ENCODE results near the gene RCOR3.

GRCh38 chr1:211318576-211319280 is 59.6 kb downstream of the RCOR3 start:
- TF ChIP-seq, protein P1, sequence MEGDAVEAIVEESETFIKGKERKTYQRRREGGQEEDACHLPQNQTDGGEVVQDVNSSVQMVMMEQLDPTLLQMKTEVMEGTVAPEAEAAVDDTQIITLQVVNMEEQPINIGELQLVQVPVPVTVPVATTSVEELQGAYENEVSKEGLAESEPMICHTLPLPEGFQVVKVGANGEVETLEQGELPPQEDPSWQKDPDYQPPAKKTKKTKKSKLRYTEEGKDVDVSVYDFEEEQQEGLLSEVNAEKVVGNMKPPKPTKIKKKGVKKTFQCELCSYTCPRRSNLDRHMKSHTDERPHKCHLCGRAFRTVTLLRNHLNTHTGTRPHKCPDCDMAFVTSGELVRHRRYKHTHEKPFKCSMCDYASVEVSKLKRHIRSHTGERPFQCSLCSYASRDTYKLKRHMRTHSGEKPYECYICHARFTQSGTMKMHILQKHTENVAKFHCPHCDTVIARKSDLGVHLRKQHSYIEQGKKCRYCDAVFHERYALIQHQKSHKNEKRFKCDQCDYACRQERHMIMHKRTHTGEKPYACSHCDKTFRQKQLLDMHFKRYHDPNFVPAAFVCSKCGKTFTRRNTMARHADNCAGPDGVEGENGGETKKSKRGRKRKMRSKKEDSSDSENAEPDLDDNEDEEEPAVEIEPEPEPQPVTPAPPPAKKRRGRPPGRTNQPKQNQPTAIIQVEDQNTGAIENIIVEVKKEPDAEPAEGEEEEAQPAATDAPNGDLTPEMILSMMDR (IDR thresholded peaks at IDR 0.05): no peak
- no peak for TF ChIP-seq POLR2A (IDR thresholded peaks at IDR 0.05)
